Neural cell (in vitro differentiated cells): Measurements from ENCODE around the gene MT3. TPM values are rescaled to one million over a fixed set of nuclear protein-coding genes. Genes with fewer than 3 reads are reported as not detected.

Source experiments
- H2AFZ ChIP-seq: fragments of 200-600, 300-800 bp; sonication (generic), shearing (Covaris generic); 2 replicates; pipeline ENCODE4 v1.6.0; 2014; ENCODE audit warnings: low read depth, mild to moderate bottlenecking, antibody characterized with exemption, low read length, moderate library complexity
- H3F3A ChIP-seq: fragments of 200-600 bp; shearing (Covaris generic); 2 replicates; pipeline ENCODE4 v1.6.1; 2016; ENCODE audit warnings: mild to moderate bottlenecking, moderate library complexity, mixed read lengths, antibody characterized with exemption, low read length; ENCODE audit not compliant: insufficient read depth, poor library complexity, severe bottlenecking
- H3K27ac ChIP-seq: fragments of 200-600, 300-800 bp; sonication (generic), shearing (Covaris generic); 2 replicates; pipeline ENCODE4 v1.5.1; 2014; ENCODE audit warnings: mild to moderate bottlenecking, low read length, moderate library complexity
- H3K27me3 ChIP-seq: fragments of 300-800, 200-600 bp; sonication (generic), shearing (Covaris generic); 2 replicates; pipeline ENCODE4 v1.6.0; 2014; ENCODE audit warnings: mild to moderate bottlenecking, low read depth, low read length, moderate library complexity; ENCODE audit not compliant: insufficient read depth
- H3K36me3 ChIP-seq: fragments of 300-800, 200-600 bp; sonication (generic), shearing (Covaris generic); 2 replicates; pipeline ENCODE4 v1.5.1; 2014; ENCODE audit warnings: mild to moderate bottlenecking, antibody characterized with exemption, low read length, moderate library complexity; ENCODE audit not compliant: insufficient read depth
- H3K4me2 ChIP-seq: fragments of 300-800, 200-600 bp; sonication (generic), shearing (Covaris generic); 2 replicates; pipeline ENCODE4 v1.6.0; 2014; ENCODE audit warnings: mild to moderate bottlenecking, low read length
- H3K4me3 ChIP-seq: fragments of 300-800, 200-600 bp; sonication (generic), shearing (Covaris generic); 2 replicates; pipeline ENCODE4 v1.5.1; 2014; ENCODE audit warnings: mild to moderate bottlenecking, low read length, moderate library complexity
- H3K79me2 ChIP-seq: fragments of 200-600 bp; shearing (Covaris generic); replicated peaks from 2 replicates; pipeline ENCODE4 v1.6.0; 2014; ENCODE audit warnings: mild to moderate bottlenecking, low read length, moderate library complexity; ENCODE audit not compliant: insufficient read depth
- H3K9ac ChIP-seq: fragments of 300-800, 200-600 bp; sonication (generic), shearing (Covaris generic); 2 replicates; pipeline ENCODE4 v1.6.1; 2016; ENCODE audit warnings: mild to moderate bottlenecking, low read length, mixed read lengths
- H3K9me2 ChIP-seq: fragments of 200-600 bp; shearing (Covaris generic); 2 replicates; pipeline ENCODE4 v1.6.1; 2016; ENCODE audit warnings: mild to moderate bottlenecking, low read length, mixed read lengths; ENCODE audit not compliant: insufficient read depth
- H3K9me3 ChIP-seq: fragments of 200-600, 300-800 bp; sonication (generic), shearing (Covaris generic); 2 replicates; pipeline ENCODE4 v1.6.1; 2016; ENCODE audit warnings: mild to moderate bottlenecking, mixed run types, low read length, moderate library complexity, mixed read lengths
- H4K20me1 ChIP-seq: fragments of 200-600 bp; shearing (Covaris generic); 2 replicates; pipeline ENCODE4 v1.6.1; 2016; ENCODE audit warnings: mild to moderate bottlenecking, mixed run types; ENCODE audit not compliant: insufficient read depth
- CTCF ChIP-seq: fragments of 450-650 bp; IDR thresholded peaks from 2 replicates; pipeline ENCODE4 v1.5.1; 2014; ENCODE audit warnings: antibody characterized with exemption, mild to moderate bottlenecking, moderate library complexity; ENCODE audit not compliant: poor library complexity, severe bottlenecking
- EP300 ChIP-seq: fragments of 450-650 bp; conservative IDR thresholded peaks from 2 replicates; pipeline ENCODE4 v1.6.1; 2014; ENCODE audit warnings: antibody characterized with exemption, mild to moderate bottlenecking, moderate library complexity; ENCODE audit not compliant: poor library complexity, severe bottlenecking
- EZH2 ChIP-seq: fragments of 200-600, 300-800 bp; shearing (Covaris generic), sonication (generic); IDR thresholded peaks from 2 replicates; pipeline ENCODE4 v1.6.1; 2014; ENCODE audit warnings: antibody characterized with exemption, low read length, borderline replicate concordance, mild to moderate bottlenecking; ENCODE audit not compliant: insufficient read depth, poor library complexity, severe bottlenecking
- MXI1 ChIP-seq: fragments of 450-650 bp; conservative IDR thresholded peaks from 2 replicates; pipeline ENCODE4 v1.6.1; 2014; ENCODE audit warnings: antibody characterized with exemption, mild to moderate bottlenecking; ENCODE audit not compliant: poor library complexity, severe bottlenecking
- POLR2AphosphoS5 ChIP-seq: IDR thresholded peaks from 2 replicates; pipeline ENCODE4 v1.6.1; 2012
- RAD21 ChIP-seq: fragments of 450-650 bp; conservative IDR thresholded peaks from 2 replicates; pipeline ENCODE4 v1.6.1; 2014; ENCODE audit warnings: antibody characterized with exemption, mild to moderate bottlenecking, moderate library complexity
- REST ChIP-seq: IDR thresholded peaks from 2 replicates; pipeline ENCODE4 v1.6.1; 2012; ENCODE audit warnings: borderline replicate concordance
- SMC3 ChIP-seq: fragments of 450-650 bp; conservative IDR thresholded peaks from 2 replicates; pipeline ENCODE4 v1.6.1; 2014; ENCODE audit warnings: antibody characterized with exemption, mild to moderate bottlenecking, moderate library complexity; ENCODE audit not compliant: poor library complexity
- TAF1 ChIP-seq: IDR thresholded peaks from 2 replicates; pipeline ENCODE4 v1.6.1; 2012; ENCODE audit warnings: low read depth
- polyA plus RNA-seq: library from polyadenylated mRNA; depleted of rRNA; stranded (reverse); fragments of >200 nt; gene quantifications from 2 replicates; pipeline ENCODE4 v1.2.3, GENCODE V29; 2014

The MT3 gene
- polyA plus RNA-seq, 1 donor from 2014 or later = 1.9 TPM

- Histone ChIP-seq H3K27ac (no peak overlapping the region), H3K9me2 (no peaks in the 10 kb centered on the region), H3K9me3 (no peaks in the 10 kb centered on the region), H3F3A (no peaks in the 10 kb centered on the region), H3K4me2 (no peak overlapping the region), H3K36me3 (no peaks in the 10 kb centered on the region), H3K9ac (no peak overlapping the region), H3K4me3 (no peak overlapping the region), H3K79me2 (no peaks in the 10 kb centered on the region), H3K27me3 (peaks cover 81% of the 10 kb centered on the region), H2AFZ (no peak overlapping the region), H4K20me1 (no peaks in the 10 kb centered on the region)
- TF ChIP-seq REST = no peak
- no peak for TF ChIP-seq CTCF
- TF ChIP-seq EP300 = no peak
- TF ChIP-seq SMC3 = no peak
- no peak for TF ChIP-seq POLR2AphosphoS5
- no peak for TF ChIP-seq MXI1
These were observed 37.4 kb downstream of the MT3 start for GRCh38 chr16:56626685-56627084.

- H3K36me3 ChIP-seq = no peaks in the 10 kb centered on the region
- no peak overlapping the region for H3K4me3 ChIP-seq
- no peaks in the 10 kb centered on the region for H3K9me3 ChIP-seq
- H4K20me1 ChIP-seq = no peaks in the 10 kb centered on the region
- no peak overlapping the region for H3K4me2 ChIP-seq
- no peak overlapping the region for H3K27ac ChIP-seq
- TF ChIP-seq REST (no peak), CTCF (no peak), SMC3 (no peak), TAF1 (no peak), RAD21 (no peak), EP300 (no peak), MXI1 (no peak), EZH2 (no peak), POLR2AphosphoS5 (no peak)
- H3F3A ChIP-seq = no peaks in the 10 kb centered on the region
- H3K79me2 ChIP-seq = no peaks in the 10 kb centered on the region
- H2AFZ ChIP-seq = no peak overlapping the region
- no peaks in the 10 kb centered on the region for H3K9me2 ChIP-seq
- peaks cover 94% of the 10 kb centered on the region for H3K27me3 ChIP-seq
- no peak overlapping the region for H3K9ac ChIP-seq
These were observed 39.4 kb downstream of the MT3 start for GRCh38 chr16:56628486-56629350.
